DMS79 (cell line): ENCODE data around the gene WDFY2.

ENCODE experiments used
- DNase-seq: peaks from one replicate; lab custom pipeline; 2025; lab: John Stamatoyannopoulos, UW

WDFY2 gene

DNA sequence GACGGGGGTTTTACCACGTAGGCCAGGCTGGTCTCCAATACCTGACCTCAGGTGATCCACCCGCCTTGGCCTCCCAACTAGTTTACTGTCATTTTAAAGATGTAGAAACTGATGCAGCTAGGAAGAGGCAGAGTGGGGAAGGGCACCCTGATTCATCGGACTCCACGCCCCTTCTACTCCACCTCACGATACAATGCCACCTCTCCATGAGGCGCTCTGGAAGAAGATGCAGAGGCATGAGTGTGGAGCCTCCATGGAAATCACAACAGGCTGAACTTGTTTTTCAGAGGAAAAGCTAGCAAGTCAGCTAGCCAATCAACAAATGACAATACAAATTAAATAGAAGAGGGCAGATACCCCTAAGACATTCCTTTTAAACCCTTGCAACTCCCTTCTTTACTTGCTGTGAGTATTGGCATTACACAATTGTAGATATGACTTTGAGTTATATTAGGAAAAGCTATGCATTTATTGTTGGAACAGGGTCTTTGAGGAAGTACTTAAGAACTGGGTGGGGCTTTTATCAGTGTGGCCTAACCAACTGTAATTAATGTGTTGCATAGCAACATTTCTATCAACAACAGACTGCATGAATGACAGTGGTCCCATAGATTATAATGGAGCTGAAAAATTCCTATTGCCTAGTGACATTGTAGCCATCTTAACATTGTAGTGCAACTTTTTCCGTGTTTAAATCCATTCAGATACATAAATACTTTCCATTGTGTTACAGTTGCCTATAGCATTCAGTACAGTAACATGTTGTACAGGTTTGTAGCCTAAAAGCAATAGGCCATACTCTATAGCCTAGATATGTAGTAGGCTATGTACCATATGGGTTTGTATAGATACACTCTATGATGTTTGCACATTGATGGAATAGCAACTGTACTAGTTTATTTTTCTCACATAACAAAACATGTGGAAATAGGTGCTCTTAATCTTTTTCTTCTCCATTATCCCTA is 17.6 kb downstream of the WDFY2 start:
- no peak for DNase-seq

DNA sequence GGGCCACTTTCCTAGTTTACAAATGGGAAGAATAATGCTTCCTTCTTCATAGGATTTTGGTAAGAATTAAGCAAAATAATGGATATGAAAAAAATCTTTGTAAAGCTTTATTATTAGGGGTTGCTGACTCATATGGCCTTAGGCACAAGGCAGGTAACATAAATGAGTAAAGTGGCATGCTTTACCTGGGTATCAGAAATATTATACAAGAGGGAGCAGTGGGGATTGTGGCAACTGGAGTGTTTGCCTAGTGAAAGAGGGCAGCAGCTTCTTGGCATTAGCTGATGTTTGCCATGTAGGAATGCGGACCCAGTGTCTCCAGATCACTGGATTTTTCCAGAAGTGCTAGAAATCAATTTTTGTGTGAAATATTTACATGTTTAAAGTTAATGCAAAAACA is 19.5 kb downstream of the WDFY2 start:
- no peak for DNase-seq

DNA sequence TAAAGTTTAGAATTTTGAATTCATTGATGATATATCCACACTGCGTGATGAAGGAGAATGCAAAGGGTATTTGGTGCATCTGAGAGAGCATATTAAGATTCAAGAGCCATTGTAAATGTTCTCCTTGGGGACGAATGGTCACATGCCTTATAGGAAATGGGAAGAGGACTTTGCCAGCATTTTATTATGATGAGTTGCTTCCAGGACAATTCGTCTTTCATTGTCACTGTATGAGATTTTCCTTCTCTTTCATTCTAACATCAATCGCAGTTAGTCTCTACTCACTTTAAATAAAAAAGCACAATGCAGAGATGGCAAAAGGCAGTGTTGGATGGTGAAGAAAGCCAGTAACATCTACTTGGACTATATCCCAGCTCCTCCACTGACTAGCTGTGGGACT is 21.4 kb downstream of the WDFY2 start:
- DNase-seq, result no peak

DNA sequence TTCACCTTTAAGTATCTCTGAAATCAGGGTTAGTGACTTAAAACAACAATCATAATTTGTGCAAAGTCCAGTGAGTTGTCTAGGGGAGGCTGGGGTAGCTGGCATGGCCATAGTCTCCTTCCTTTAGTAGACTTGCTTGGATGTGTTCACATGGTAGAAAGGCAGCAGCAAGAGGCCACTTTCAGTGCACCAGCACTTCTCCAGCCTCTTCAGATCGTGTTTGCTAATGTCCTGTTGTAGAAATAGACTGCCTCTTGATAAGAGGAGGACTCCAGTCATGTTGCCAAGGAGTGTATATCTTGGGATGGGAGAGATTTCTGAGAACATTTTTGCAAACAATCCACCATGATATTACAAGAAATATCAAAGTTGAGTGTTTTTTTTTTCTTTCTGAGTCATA is 22.9 kb downstream of the WDFY2 start:
- peak; percentile 10 for DNase-seq

DNA sequence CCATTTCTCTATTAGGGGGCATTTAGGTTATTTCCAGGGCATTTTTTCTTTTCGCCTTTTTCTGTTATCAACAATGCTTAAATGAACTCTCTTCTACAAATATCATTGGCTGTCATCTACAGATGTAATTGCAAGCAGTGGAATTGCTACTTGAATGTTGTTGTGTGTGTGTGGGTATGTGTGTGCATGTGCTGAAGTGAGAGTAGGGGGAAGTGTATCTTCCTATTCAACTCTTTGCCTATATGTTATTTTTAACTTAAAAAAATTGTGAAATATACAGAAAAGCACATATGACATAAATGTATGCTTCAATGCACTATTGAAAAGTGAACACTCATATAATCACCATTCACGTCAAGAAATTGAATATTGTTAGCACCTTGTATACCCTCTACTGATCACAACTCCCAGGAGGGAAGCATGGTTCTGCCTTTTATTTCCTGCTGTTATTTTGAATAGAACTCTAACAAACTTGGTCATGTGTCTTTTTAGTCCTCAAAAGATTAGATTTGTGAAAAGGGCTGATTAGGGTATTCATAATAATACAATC is 24.7 kb downstream of the WDFY2 start:
- DNase-seq, result no peak

DNA sequence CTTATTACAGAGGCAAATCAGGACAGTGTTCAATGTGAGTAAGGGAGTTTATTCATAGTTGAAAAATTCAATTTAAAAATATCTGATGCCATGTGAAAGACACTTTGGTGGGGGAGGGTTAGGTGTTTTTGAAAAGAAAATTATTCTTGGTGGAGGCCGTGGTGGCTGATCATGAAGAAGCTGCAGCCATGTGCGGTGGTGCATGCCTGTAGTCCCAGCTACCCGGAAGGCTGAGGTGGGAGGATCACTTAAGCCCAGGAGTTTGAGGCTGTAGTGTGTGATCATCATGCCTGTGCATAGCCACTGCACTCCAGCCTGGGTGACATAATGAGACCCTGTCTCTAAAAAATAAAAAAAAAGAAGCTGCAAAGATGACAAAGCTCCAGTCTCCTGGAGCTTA is 28.6 kb downstream of the WDFY2 start:
- DNase-seq, result no peak

DNA sequence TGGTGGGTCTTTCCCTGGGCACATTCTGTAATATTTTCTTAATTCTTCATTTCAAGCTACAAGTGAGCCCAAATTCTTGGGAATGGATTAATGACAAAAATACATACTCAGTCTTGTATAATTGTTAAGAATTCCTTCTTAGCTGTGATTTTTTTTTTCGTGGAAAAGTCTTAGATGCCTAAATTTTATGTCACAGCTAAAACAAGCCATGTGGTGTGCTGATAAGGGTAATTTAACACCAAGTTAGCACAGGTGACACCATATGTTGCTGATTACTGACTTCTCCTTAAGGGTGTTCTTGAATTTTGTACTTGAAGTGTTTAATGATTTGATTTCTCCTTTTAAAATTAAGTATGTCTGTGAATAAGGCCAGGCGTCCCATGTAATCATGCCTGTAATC is 29.3 kb downstream of the WDFY2 start:
- no peak for DNase-seq

DNA sequence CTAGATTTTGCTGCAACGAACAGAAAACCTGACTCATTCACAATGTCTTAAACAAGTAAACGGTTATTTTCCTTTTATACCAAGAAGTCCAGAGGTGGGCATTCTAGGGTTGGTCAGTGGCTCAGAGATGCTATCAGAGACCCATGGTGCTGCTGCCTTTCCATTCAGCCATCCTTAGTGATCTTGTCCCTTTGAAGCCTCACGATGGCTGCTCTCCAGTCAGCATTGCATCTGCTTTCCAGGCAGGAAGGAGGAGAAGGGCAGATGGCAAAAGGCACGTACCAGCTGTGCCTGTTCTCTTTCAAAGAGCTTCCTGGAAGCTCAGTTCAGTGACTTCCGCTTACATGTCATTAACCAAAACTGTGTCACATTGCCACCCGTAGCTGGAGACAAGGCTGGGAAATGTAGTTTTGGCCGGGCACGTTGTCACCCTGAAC is 30.1 kb downstream of the WDFY2 start:
- no peak for DNase-seq

DNA sequence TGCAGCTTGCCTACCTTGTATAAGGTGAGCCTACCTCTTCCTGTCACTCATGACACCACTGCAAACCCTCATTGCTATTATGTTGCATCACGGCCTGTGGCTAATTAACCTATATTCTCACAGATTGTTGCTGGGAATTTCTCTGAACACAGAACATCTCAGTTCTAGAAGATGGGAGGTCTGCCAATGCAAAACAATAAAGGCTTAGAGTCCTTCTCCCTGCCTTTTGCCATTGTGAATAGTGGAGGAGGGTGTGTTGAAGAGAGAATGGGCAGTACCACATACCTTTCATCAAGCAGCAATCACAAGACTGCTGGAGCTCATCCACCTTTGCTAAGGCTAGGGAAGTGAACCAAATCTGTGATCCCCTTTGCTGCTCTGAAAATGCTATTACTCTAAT is 34.4 kb downstream of the WDFY2 start:
- DNase-seq, result no peak

DNA sequence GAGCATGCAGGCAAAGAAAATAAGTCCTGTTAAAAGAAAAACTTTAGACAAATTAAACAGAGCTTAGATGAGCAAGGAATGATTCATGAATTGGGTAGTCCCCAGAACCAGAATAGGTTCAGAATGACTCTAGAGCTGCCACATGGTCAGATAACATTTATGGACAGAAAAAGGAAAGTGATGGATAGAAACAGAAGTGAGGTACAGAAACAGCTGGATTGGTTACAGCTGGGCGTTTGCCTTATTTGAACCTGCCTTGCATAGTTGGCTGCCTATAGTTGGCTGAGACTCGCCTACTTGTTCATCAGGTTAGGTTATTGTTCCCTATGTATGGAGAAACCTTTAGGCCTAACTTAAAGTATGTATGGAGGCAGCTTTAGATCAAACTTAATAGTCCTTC is 35.4 kb downstream of the WDFY2 start:
- DNase-seq, result no peak

DNA sequence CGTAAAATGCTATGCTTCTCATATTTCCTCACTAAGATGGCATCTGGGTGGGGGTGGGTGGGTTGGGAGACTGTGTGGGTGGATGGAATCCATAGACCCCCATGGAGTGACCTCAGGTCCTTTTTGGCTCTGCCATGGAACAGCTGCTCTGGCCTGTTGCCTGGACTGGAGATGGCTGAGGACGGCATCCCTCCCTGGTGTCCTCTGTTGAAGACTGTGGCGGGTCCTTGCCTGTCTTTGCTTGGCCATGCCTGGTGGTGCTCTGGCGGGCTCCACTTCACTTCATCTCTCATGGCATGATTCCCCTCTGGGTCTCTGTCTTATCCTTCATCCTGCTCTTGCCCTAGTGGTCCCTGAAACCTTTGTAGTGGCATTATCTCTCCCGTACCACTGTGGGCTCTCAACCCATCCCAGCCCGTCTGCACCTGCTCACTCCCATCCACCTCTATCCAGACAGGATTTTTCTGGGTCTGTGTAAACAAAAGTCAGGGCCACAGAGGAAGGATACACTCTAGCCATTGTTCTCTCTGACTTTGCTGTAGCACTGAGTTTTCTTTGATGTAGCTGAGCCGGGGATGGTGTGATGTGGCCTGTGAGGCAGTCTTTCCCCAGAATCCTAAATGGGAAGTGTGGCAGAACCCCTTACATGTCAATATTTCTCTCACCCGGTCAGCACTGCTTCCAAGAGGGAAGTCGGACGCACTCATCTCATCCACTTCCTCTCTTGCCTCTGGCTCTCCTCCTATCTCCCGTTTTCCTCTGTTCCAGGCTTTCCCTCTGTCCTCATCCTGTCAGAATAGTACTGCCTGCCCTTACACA is 36.1 kb downstream of the WDFY2 start:
- no peak for DNase-seq

DNA sequence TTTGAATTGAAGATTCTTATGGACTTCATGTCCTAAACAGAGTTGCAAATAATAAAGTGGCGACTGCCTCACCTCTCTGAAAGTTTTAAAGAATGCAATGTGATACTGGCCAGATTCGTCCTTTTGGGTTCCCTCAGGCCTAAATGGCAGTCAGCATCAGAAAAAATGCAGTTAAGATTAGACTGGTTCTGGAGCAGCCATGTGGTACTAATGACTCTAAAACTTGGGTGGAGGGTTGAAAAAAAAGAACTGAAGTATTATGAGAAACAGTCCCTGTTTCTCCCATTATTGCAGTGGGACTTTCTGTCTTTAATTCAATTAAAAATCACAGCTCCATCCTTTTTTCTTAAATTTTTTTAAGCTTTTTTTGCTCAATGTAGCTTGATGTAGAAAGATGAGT is 37.3 kb downstream of the WDFY2 start:
- DNase-seq, result no peak

DNA sequence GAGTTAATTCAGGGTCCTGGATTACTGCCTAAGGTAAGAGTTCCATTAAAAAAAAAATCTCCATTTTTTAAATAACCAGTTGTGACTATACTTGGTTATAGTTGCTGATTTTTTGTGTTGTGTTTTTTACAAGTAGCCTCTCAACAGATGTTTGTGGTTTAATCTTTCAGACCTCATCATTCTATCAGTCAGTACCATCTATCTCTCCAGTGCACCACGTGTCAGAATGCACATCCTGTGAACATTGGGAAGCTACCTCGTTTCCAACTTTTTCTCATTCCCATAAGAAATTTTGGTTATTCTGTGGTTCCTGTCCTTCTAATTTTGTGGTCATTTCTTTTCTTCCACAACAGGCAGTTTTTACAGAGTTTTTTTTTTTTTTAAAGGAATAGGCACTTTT is 39.2 kb downstream of the WDFY2 start:
- DNase-seq, result no peak

DNA sequence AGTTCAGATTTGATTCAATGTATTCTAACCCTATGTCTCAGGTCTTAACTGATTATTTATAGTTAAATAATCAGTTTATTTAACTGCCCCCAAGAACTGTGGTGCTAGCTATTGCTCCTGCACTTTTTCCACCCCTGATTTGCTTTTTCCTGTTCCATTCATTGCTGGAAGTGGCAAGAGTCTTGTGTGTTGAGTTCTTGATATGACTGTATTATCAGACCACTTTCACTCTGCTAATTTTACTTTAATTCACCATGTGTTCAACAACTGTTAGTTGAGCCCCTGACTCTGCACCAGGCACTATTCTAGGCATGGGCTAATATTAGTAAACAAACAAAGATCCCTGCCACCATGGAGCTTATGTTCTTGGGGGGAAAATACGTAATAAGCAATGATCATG is 39.9 kb downstream of the WDFY2 start:
- no peak for DNase-seq

DNA sequence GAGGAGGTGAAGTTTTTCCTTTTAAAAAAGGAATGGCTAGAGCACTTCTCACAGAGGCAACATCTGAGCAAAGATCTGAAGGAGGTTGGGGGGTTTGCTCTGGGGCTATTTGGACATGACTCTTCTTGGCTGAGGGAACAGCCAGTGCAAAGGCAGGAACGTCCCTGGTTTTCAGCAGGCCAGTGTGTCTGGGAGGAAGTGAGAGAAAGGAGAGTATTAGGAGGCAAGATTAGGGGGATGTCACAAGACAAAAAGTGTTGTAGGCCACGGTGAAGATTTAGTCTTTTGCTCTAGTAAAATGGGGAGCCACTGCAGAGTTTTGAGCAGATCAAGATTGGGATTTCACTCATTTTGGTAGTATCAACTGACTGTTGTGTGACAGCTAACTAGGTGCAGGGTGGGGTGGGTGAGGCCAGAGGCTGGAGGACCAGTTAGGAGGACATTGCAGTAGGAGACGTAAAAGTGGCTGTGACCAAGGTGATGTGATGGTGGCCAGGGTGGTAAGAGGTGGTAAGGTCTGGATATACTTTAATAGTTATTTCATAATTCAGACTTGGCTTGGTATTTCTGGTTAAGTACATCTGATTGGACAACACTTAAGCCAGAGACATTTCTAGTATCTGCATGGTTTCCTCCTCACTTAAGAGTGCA is 40.6 kb downstream of the WDFY2 start:
- DNase-seq, result no peak

DNA sequence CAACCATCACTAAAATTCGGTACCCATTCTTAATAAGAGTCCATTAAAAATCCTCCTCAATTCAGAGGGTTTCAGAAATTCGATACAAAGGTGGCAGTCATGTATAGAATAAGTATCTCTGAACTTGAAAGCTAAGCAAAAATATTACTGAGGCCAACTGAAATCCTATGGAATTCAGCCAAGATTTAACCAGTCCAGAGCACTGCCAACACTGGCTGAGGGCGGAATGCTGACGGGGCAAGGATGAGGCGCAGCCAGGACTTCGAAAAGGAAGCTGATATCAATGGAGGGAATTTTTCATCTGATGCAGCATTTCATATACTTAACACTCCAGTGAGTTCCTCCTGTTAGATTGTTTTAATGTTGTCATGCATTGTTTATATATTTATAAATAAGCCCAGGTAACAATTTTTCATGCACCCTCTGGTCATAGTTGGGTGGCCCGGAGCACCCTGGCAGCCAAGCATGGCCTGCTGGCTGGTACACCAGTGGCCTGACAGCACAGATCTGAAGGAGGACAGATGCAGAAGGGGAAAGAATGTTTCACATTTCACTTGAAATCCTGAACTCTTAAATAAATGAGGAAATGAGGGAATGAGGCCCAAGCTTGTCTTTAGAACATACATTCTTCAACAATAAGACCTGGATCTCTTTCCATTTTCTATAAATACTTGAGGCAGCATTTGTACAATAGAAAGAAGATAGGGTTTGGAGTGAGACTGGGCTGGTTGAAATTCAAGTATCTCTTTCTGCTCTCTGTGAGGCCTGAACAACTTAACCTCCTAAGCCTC is 41.5 kb downstream of the WDFY2 start:
- peak; percentile 16 for DNase-seq

DNA sequence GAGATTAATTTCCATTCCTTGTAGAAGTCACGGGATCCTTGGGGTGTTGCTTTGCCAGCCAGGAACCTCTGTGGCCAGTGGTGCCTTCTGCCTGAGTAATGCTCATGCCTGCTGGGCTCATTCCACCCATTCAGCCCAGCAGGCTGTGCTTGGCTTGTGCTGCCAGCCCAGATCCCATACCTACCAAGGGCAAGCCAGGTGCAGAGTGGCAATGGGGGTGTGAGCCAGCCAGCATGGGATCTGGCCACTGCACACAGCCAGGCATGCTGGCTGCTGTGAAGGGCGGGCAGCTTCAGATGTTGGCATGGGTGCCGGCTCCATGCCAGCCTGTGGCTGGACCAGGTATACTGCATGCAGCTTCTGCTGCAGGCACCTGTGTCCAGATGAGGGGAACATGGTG is 42.5 kb downstream of the WDFY2 start:
- no peak for DNase-seq

DNA sequence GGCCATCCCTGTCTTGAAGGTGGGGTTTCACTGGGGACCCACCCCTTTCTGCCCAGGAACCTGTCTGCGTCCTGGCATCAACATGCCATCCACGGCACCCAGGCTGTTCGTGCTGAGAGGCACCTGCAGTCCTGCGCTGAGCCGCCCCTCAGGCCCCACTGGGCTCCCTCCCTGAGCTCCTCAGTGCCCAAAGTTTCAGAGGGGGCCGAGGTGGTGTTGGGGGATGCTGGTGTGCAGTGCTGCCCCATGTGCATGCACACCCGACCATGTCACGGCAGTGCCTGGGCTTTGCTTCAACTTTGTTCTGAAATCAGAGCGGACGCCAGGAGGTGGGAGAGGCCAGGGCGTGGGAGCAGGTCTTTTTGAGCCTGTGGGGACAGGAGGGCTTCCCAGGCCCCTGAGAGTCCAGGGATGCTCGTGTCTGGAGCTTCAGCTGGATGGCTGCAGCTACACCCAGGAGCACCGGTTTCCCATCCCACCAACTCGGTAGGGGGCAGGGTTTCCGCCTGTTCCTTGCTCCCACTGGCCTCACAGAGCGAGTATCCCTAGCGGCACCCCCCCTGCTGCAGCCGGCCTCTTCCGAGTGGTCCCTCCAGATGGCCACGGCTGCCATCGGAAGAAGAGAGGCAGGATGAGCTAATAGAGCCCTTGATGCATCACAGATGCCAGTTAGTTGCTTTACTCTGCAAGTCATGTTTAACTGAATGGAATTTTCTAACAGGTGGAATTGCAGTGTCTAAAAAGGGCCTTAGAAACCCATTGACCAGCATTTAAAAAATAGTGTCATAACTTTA is 44.0 kb downstream of the WDFY2 start:
- DNase-seq, result no peak

DNA sequence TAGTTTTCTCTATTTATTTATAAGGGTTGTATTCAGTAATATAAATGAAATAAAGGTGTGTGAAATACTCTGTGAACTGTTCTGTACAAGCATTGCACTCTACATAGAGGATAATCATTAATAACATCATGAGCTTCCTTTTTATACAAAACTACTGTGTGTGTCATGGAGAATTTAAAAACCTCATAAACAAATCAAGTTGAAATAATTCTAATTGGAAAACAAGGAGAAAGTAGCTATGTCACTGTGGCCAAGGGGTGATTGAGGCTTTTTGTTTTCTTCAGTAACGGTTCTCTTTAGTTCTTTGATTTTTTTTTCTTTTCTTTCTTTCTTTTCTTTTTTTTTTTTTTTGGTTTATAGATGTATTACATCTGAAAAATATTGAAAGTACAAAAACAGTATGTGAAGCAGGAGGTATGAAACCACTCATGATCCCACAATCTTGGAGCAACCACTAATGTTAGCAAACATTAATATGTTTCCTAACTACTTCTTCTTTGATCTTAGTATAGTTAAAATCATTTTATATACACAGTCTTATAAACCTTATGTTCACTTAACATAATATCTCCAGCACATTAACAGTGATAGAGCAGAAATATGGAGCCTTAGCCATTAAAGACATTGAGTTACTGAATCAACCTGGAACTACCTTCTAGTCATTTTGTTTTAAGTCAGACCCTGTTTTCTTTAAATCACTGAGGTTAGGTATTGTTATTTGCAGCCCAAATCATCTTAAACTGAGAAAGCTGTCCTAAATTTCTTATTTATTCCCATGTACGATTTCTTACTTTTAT is 45.4 kb downstream of the WDFY2 start:
- DNase-seq, result no peak

DNA sequence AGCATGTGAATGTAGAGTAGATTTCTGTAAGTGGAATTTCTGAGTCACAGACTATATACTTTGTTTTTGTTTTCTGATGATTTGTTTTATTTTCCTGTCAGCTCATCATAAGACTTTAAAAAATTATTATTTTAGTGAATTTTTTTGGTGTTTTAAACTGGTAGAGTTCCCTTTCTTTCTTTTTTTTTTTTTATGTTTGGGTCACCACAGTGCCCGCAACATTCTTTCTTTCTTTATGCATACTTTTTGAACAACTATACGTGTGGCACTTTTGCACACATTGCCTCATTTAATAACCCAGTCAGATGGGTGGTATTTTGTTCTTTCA is 46.0 kb downstream of the WDFY2 start:
- no peak for DNase-seq
